ENCODE measurements around the gene MRE11. TPM values are rescaled to one million over a fixed set of nuclear protein-coding genes. Genes with fewer than 3 reads are reported as not detected.

The MRE11 gene
- total and polyA plus RNA-seq, 2 donors (not counting 1 experiment from before 2014, with no cell fraction given), result 5.7 to 53.5 TPM

DNA sequence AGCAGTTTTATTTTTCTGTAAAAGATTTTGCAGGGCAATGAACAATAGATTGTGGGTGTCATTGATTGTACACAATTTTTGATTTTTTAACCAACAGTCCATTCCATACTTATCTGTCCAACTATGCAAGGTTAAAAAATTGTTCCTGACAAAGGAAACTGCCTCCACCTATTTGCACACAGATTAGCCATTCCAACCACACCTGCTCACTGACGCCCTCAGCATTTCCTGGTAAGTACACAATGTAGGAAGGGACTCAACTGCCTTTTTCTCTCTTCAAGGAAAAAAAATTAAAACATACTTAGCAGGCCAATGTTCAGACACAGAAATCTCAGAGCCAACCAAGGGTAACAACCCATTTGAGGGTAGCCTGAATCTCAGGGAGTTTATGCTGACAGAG, 45.8 kb upstream of the MRE11 start:
- no peak overlapping the region for H2AFZ ChIP-seq (ENCODE audit: insufficient read depth, low read depth, low read length, poor library complexity, severe bottlenecking)
- Mint-ChIP-seq H3K9me3 (ENCODE audit: insufficient read depth) (no peaks in the 10 kb centered on the region), H3K4me3 (no peak overlapping the region), H3K27me3 (peaks cover 25% of the 10 kb centered on the region), H3K4me1 (peaks cover 12% of the 10 kb centered on the region), H3K27ac (no peak overlapping the region)
- H3K4me2 ChIP-seq (replicated peaks; ENCODE audit: low read depth, low read length, poor library complexity, severe bottlenecking), result no peak overlapping the region
- no peak overlapping the region for H3K4me3 ChIP-seq (ENCODE audit: control extremely low read depth in 1 of 5, extremely low read depth in 1 of 5, insufficient read depth in 1 of 5, low read depth in 2 of 5, low read length in 4 of 5)
- CTCF ChIA-PET, result no interaction called here
- H3K79me2 ChIP-seq (ENCODE audit: control insufficient read depth, insufficient read depth, low read length), result no peaks in the 10 kb centered on the region
- no peak overlapping the region for H3K27ac ChIP-seq (ENCODE audit: low read length in 2 of 2)
- peaks cover 6 to 9% of the 10 kb centered on the region in 2 donors for H3K4me1 ChIP-seq (ENCODE audit: control insufficient read depth in 2 of 2, insufficient read depth in 2 of 2, low read length in 2 of 2)
- 17% methylated on average over 1 of the region's 1 CpG for WGBS (ENCODE audit: insufficient coverage)
- no peaks in the 10 kb centered on the region for H3K9me3 ChIP-seq (ENCODE audit: control extremely low read depth in 1 of 3, control insufficient read depth in 2 of 3, insufficient read depth in 1 of 3, low read length in 2 of 3)
- intact Hi-C loops (cut with micrococcal nuclease), result no loop called here
- DNase-seq (no peak), ATAC-seq (ENCODE audit: low read depth) (no peak)
- POLR2A ChIA-PET, result no interaction called here
- H3K9ac ChIP-seq (ENCODE audit: low read length), result no peak overlapping the region
- H3K27me3 ChIP-seq (replicated peaks in 1 of 4; ENCODE audit: control extremely low read depth in 1 of 4, control insufficient read depth in 3 of 4, insufficient read depth in 4 of 4, low read length in 3 of 4), result peaks cover 0 to 8% (median 0%) of the 10 kb centered on the region in 4 experiments
- no peaks in the 10 kb centered on the region for H4K20me1 ChIP-seq (ENCODE audit: control insufficient read depth, insufficient read depth, low read length, poor library complexity, severe bottlenecking)
- TF ChIP-seq, protein P1, sequence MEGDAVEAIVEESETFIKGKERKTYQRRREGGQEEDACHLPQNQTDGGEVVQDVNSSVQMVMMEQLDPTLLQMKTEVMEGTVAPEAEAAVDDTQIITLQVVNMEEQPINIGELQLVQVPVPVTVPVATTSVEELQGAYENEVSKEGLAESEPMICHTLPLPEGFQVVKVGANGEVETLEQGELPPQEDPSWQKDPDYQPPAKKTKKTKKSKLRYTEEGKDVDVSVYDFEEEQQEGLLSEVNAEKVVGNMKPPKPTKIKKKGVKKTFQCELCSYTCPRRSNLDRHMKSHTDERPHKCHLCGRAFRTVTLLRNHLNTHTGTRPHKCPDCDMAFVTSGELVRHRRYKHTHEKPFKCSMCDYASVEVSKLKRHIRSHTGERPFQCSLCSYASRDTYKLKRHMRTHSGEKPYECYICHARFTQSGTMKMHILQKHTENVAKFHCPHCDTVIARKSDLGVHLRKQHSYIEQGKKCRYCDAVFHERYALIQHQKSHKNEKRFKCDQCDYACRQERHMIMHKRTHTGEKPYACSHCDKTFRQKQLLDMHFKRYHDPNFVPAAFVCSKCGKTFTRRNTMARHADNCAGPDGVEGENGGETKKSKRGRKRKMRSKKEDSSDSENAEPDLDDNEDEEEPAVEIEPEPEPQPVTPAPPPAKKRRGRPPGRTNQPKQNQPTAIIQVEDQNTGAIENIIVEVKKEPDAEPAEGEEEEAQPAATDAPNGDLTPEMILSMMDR (IDR thresholded peaks at IDR 0.05), result no peak
- no peak for TF ChIP-seq EZH2 (IDR thresholded peaks at IDR 0.05; ENCODE audit: borderline replicate concordance, insufficient read depth, low read depth, low read length, poor library complexity, severe bottlenecking)
- H3K36me3 ChIP-seq (replicated peaks in 1 of 2; ENCODE audit: control extremely low read depth in 1 of 2, control insufficient read depth in 1 of 2, extremely low read depth in 1 of 2, insufficient read depth in 2 of 2, low read length in 1 of 2), result no peaks in the 10 kb centered on the region

DNA sequence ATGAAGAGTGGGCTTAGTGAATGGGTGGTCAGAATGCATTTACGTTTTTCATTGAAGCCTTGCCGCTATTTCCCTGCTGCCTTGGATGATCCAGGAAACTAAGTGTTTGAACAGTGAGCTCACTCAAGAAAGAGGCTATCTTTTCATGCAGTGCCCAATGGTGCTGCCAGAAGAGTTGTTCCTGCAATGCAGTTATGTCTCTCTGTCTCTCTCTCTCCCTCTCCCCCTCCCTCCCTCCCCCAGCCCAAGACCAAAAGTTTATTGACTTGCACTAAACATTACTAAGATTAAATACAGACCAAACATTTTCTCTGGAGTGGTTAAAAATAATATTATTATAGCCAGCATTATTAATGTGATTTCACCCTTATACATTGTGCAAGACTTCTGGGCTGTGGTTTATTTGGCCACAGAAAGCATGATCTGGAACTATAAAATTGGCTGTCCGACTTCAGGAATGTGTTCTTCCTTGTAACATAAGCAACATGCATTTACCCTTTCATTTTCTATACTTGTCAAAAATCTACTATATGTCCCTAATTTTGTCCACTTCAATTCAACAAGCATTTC, 43.5 kb upstream of the MRE11 start:
- no peaks in the 10 kb centered on the region for H3K4me1 Mint-ChIP-seq
- WGBS (ENCODE audit: insufficient coverage), result no CpG with 5 or more reads among the region's 3 CpGs
- POLR2A ChIA-PET, result no interaction called here

More for the DNA sequence above, 43.5 kb upstream of the MRE11 start:
- no peak overlapping the region for H3K4me2 ChIP-seq (replicated peaks; ENCODE audit: low read depth, low read length, poor library complexity, severe bottlenecking)
- H3K27me3 Mint-ChIP-seq, result peaks cover 29% of the 10 kb centered on the region
- H3K36me3 ChIP-seq (replicated peaks in 1 of 2; ENCODE audit: control extremely low read depth in 1 of 2, control insufficient read depth in 1 of 2, extremely low read depth in 1 of 2, insufficient read depth in 2 of 2, low read length in 1 of 2), result no peaks in the 10 kb centered on the region
- no peak overlapping the region for H3K4me3 Mint-ChIP-seq
- intact Hi-C loops (cut with micrococcal nuclease), result no loop called here
- H3K79me2 ChIP-seq (ENCODE audit: control insufficient read depth, insufficient read depth, low read length), result no peaks in the 10 kb centered on the region
- no peak overlapping the region for H2AFZ ChIP-seq (ENCODE audit: insufficient read depth, low read depth, low read length, poor library complexity, severe bottlenecking)
- CTCF ChIA-PET, result interaction anchor here (1.6 to 2.8 kb wide), 2 partner anchors 17 to 32 kb away, joined by 3 to 11 read pairs; no protein-coding TSS in a partner anchor
- DNase-seq, result no peak
- H3K4me3 ChIP-seq (ENCODE audit: control extremely low read depth in 1 of 5, extremely low read depth in 1 of 5, insufficient read depth in 1 of 5, low read depth in 2 of 5, low read length in 4 of 5), result no peak overlapping the region
- no peaks in the 10 kb centered on the region for H3K9me3 Mint-ChIP-seq (ENCODE audit: insufficient read depth)
- H3K9me3 ChIP-seq (ENCODE audit: control extremely low read depth in 1 of 3, control insufficient read depth in 2 of 3, insufficient read depth in 1 of 3, low read length in 2 of 3), result no peaks in the 10 kb centered on the region
- no peak overlapping the region for H3K9ac ChIP-seq (ENCODE audit: low read length)
- peaks cover 0 to 8% (median 0%) of the 10 kb centered on the region in 4 experiments for H3K27me3 ChIP-seq (replicated peaks in 1 of 4; ENCODE audit: control extremely low read depth in 1 of 4, control insufficient read depth in 3 of 4, insufficient read depth in 4 of 4, low read length in 3 of 4)
- no peak overlapping the region for H3K27ac ChIP-seq (ENCODE audit: low read length in 2 of 2)
- TF ChIP-seq EZH2 (IDR thresholded peaks at IDR 0.05; ENCODE audit: borderline replicate concordance, insufficient read depth, low read depth, low read length, poor library complexity, severe bottlenecking), result no peak
- TF ChIP-seq, protein P1 (IDR thresholded peaks at IDR 0.05), result no peak
- ATAC-seq (ENCODE audit: low read depth), result no peak
- H4K20me1 ChIP-seq (ENCODE audit: control insufficient read depth, insufficient read depth, low read length, poor library complexity, severe bottlenecking), result no peaks in the 10 kb centered on the region
- H3K27ac Mint-ChIP-seq, result no peak overlapping the region
- H3K4me1 ChIP-seq (ENCODE audit: control insufficient read depth in 2 of 2, insufficient read depth in 2 of 2, low read length in 2 of 2), result no peaks in the 10 kb centered on the region

Data from B cell (primary cell).